ENCODE measurements around the gene CNIH2. TPM values are rescaled to one million over a fixed set of nuclear protein-coding genes. Genes with fewer than 3 reads are reported as not detected.

Gene CNIH2
- total RNA-seq, 1 experiment from 2014 or later: 12.9 TPM

DNA sequence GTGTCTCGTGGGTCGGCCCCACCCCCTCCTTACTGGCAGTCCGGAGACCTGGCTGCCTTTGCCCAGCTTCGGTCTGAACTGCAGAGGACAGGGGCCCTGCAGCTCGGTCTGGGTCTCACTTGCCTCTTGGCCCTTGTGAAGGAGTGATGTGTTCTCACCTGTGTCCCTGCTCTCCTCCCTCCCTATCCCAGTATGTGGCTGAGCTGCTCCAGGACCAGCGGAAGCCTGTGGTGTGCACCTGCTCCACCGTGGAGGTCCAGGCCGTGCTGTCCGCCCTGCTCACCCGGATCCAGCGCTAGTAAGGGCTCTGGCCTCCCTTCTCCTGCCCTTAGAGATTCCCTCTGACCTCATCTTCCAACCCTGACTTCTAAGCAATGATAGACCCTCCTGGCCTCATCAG, 45.2 kb upstream of the CNIH2 start (continued):
- TF ChIP-seq, protein P1, sequence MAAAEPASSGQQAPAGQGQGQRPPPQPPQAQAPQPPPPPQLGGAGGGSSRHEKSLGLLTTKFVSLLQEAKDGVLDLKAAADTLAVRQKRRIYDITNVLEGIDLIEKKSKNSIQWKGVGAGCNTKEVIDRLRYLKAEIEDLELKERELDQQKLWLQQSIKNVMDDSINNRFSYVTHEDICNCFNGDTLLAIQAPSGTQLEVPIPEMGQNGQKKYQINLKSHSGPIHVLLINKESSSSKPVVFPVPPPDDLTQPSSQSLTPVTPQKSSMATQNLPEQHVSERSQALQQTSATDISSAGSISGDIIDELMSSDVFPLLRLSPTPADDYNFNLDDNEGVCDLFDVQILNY (CRISPR knock-in tag; IDR thresholded peaks at IDR 0.05): no peak
- TF ChIP-seq TCF7 (CRISPR knock-in tag; IDR thresholded peaks at IDR 0.05; ENCODE audit: low read depth) (no peak), ZNF232 (CRISPR knock-in tag; IDR thresholded peaks at IDR 0.05) (no peak), ZNF396 (CRISPR knock-in tag; IDR thresholded peaks at IDR 0.05; ENCODE audit: borderline replicate concordance) (no peak)
- TF ChIP-seq, protein P2, sequence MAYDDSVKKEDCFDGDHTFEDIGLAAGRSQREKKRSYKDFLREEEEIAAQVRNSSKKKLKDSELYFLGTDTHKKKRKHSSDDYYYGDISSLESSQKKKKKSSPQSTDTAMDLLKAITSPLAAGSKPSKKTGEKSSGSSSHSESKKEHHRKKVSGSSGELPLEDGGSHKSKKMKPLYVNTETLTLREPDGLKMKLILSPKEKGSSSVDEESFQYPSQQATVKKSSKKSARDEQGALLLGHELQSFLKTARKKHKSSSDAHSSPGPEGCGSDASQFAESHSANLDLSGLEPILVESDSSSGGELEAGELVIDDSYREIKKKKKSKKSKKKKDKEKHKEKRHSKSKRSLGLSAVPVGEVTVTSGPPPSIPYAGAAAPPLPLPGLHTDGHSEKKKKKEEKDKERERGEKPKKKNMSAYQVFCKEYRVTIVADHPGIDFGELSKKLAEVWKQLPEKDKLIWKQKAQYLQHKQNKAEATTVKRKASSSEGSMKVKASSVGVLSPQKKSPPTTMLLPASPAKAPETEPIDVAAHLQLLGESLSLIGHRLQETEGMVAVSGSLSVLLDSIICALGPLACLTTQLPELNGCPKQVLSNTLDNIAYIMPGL (CRISPR knock-in tag; IDR thresholded peaks at IDR 0.05): no peak
- TF ChIP-seq, protein P3, sequence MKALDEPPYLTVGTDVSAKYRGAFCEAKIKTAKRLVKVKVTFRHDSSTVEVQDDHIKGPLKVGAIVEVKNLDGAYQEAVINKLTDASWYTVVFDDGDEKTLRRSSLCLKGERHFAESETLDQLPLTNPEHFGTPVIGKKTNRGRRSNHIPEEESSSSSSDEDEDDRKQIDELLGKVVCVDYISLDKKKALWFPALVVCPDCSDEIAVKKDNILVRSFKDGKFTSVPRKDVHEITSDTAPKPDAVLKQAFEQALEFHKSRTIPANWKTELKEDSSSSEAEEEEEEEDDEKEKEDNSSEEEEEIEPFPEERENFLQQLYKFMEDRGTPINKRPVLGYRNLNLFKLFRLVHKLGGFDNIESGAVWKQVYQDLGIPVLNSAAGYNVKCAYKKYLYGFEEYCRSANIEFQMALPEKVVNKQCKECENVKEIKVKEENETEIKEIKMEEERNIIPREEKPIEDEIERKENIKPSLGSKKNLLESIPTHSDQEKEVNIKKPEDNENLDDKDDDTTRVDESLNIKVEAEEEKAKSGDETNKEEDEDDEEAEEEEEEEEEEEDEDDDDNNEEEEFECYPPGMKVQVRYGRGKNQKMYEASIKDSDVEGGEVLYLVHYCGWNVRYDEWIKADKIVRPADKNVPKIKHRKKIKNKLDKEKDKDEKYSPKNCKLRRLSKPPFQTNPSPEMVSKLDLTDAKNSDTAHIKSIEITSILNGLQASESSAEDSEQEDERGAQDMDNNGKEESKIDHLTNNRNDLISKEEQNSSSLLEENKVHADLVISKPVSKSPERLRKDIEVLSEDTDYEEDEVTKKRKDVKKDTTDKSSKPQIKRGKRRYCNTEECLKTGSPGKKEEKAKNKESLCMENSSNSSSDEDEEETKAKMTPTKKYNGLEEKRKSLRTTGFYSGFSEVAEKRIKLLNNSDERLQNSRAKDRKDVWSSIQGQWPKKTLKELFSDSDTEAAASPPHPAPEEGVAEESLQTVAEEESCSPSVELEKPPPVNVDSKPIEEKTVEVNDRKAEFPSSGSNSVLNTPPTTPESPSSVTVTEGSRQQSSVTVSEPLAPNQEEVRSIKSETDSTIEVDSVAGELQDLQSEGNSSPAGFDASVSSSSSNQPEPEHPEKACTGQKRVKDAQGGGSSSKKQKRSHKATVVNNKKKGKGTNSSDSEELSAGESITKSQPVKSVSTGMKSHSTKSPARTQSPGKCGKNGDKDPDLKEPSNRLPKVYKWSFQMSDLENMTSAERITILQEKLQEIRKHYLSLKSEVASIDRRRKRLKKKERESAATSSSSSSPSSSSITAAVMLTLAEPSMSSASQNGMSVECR (CRISPR knock-in tag; IDR thresholded peaks at IDR 0.05; ENCODE audit: borderline replicate concordance): no peak
- TF ChIP-seq, protein P4, sequence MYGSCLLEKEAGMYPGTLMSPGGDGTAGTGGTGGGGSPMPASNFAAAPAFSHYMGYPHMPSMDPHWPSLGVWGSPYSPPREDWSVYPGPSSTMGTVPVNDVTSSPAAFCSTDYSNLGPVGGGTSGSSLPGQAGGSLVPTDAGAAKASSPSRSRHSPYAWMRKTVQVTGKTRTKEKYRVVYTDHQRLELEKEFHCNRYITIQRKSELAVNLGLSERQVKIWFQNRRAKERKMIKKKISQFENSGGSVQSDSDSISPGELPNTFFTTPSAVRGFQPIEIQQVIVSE (CRISPR knock-in tag; IDR thresholded peaks at IDR 0.05; ENCODE audit: borderline replicate concordance): no peak

DNA sequence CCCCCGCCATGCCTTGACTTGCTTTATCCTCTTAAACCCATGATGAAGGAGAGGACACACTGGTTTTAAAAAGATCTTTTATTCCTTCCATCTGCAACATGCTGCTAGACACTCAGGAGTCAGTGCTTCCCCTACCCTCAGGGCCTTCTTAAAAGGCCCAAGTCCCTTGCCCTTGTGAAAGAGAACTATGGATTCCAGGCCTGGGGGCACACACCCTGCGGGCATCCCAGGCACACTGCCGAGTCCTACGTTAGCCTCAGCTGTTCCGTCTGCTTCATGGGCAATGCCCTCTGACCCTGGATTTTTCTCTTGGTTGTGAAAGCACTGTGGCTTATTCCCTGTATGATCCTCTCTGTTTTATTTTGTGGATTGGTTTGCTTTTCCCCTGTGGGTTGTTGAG, 44.7 kb upstream of the CNIH2 start:
- H3K27me3 Mint-ChIP-seq (ENCODE audit: low read depth): no peaks in the 10 kb centered on the region
- ATAC-seq: no peak
- H3K27ac Mint-ChIP-seq: no peak overlapping the region
- POLR2A ChIA-PET: no interaction called here
- H3K4me1 Mint-ChIP-seq: peaks cover 16% of the 10 kb centered on the region
- no peaks in the 10 kb centered on the region for H3K9me3 Mint-ChIP-seq
- no peak overlapping the region for H3K4me3 Mint-ChIP-seq
- no peaks in the 10 kb centered on the region for H3K36me3 Mint-ChIP-seq
- TF ChIP-seq, protein P5, sequence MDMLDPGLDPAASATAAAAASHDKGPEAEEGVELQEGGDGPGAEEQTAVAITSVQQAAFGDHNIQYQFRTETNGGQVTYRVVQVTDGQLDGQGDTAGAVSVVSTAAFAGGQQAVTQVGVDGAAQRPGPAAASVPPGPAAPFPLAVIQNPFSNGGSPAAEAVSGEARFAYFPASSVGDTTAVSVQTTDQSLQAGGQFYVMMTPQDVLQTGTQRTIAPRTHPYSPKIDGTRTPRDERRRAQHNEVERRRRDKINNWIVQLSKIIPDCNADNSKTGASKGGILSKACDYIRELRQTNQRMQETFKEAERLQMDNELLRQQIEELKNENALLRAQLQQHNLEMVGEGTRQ (CRISPR knock-in tag; IDR thresholded peaks at IDR 0.05): no peak
- TF ChIP-seq JAZF1 (CRISPR knock-in tag; IDR thresholded peaks at IDR 0.05) (no peak), ATF1 (CRISPR knock-in tag; IDR thresholded peaks at IDR 0.05) (no peak), ZNF121 (CRISPR knock-in tag; IDR thresholded peaks at IDR 0.05) (no peak), NR3C1 (CRISPR knock-in tag; conservative IDR thresholded peaks at IDR 0.05; ENCODE audit: low read depth) (no peak), RELA (CRISPR knock-in tag; IDR thresholded peaks at IDR 0.05; ENCODE audit: borderline replicate concordance) (no peak), SMAD3 (CRISPR knock-in tag; IDR thresholded peaks at IDR 0.05; ENCODE audit: borderline replicate concordance) (no peak)
- TF ChIP-seq, protein P6, sequence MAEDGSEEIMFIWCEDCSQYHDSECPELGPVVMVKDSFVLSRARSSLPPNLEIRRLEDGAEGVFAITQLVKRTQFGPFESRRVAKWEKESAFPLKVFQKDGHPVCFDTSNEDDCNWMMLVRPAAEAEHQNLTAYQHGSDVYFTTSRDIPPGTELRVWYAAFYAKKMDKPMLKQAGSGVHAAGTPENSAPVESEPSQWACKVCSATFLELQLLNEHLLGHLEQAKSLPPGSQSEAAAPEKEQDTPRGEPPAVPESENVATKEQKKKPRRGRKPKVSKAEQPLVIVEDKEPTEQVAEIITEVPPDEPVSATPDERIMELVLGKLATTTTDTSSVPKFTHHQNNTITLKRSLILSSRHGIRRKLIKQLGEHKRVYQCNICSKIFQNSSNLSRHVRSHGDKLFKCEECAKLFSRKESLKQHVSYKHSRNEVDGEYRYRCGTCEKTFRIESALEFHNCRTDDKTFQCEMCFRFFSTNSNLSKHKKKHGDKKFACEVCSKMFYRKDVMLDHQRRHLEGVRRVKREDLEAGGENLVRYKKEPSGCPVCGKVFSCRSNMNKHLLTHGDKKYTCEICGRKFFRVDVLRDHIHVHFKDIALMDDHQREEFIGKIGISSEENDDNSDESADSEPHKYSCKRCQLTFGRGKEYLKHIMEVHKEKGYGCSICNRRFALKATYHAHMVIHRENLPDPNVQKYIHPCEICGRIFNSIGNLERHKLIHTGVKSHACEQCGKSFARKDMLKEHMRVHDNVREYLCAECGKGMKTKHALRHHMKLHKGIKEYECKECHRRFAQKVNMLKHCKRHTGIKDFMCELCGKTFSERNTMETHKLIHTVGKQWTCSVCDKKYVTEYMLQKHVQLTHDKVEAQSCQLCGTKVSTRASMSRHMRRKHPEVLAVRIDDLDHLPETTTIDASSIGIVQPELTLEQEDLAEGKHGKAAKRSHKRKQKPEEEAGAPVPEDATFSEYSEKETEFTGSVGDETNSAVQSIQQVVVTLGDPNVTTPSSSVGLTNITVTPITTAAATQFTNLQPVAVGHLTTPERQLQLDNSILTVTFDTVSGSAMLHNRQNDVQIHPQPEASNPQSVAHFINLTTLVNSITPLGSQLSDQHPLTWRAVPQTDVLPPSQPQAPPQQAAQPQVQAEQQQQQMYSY (CRISPR knock-in tag; IDR thresholded peaks at IDR 0.05): no peak
- TF ChIP-seq, protein P7, sequence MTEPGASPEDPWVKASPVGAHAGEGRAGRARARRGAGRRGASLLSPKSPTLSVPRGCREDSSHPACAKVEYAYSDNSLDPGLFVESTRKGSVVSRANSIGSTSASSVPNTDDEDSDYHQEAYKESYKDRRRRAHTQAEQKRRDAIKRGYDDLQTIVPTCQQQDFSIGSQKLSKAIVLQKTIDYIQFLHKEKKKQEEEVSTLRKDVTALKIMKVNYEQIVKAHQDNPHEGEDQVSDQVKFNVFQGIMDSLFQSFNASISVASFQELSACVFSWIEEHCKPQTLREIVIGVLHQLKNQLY (CRISPR knock-in tag; IDR thresholded peaks at IDR 0.05): no peak
- TF ChIP-seq, protein P8, sequence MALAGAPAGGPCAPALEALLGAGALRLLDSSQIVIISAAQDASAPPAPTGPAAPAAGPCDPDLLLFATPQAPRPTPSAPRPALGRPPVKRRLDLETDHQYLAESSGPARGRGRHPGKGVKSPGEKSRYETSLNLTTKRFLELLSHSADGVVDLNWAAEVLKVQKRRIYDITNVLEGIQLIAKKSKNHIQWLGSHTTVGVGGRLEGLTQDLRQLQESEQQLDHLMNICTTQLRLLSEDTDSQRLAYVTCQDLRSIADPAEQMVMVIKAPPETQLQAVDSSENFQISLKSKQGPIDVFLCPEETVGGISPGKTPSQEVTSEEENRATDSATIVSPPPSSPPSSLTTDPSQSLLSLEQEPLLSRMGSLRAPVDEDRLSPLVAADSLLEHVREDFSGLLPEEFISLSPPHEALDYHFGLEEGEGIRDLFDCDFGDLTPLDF (CRISPR knock-in tag; IDR thresholded peaks at IDR 0.05): no peak
- TF ChIP-seq, protein P9, sequence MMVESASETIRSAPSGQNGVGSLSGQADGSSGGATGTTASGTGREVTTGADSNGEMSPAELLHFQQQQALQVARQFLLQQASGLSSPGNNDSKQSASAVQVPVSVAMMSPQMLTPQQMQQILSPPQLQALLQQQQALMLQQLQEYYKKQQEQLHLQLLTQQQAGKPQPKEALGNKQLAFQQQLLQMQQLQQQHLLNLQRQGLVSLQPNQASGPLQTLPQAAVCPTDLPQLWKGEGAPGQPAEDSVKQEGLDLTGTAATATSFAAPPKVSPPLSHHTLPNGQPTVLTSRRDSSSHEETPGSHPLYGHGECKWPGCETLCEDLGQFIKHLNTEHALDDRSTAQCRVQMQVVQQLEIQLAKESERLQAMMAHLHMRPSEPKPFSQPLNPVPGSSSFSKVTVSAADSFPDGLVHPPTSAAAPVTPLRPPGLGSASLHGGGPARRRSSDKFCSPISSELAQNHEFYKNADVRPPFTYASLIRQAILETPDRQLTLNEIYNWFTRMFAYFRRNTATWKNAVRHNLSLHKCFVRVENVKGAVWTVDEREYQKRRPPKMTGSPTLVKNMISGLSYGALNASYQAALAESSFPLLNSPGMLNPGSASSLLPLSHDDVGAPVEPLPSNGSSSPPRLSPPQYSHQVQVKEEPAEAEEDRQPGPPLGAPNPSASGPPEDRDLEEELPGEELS (CRISPR knock-in tag; IDR thresholded peaks at IDR 0.05): no peak
- TF ChIP-seq, protein P1 (CRISPR knock-in tag; IDR thresholded peaks at IDR 0.05): no peak
- DNase-seq (ENCODE audit: low spot score): no peak
- CTCF ChIA-PET: interaction anchor here (3.1 kb wide), 1 partner anchor 11 kb away, joined by 12 read pairs; no protein-coding TSS in a partner anchor

Measured in WTC11 (cell line).